COLO829 (cell line): Measurements from ENCODE around the gene TMEM107.
A peak's percentile ranks its signal among the peaks of the same experiment; 100 is the strongest.
"Not testable (repeated sequence)": the region's sequence is repeated elsewhere in the genome, so short reads cannot be mapped to it uniquely, and the experiment has no call there.

ENCODE experiments used
- DNase-seq: peaks from one replicate; pipeline ENCODE4 v3.0.0; 2012; ENCODE audit warnings: low spot score

The TMEM107 gene

DNA sequence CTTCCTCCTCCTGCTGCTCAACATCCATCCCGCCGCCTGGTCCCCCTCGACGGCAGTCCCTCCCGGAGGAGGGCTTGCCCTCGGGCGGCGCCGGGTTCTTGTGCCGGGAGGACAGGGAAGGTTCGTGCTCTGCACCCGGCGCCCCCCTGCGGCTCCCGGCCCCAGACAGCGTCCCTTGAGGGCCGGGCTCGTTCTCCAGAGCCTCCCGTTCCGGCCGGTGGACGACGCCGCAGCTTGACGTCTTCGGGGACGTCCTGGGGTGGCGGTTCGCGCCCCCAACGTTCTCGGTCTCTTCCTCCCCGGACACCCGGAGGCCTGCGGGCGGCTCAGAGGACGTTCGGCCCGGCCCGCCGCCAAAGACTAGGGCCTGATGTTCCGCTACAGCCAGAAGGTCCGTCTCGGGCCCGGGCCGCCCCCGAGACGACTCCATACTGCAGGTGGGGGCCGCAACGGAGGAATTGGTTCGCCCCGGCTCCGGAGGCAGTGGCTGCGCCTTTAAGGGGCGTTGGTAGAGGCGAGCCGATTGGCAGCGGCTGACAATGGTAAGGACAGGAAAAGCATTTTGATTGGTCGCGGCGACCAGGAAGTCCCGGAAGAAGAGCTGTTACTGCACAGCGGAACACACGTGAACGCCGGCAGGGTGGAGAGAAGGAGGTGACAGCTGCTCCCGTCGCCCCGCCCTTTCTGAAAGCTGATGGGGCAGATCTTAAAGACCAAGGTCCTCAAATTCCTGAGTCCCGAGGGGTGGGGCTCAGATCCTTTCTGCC lies 13.7 kb upstream of the TMEM107 start, which contains the start of gene BORCS6:
TSS of gene BORCS6 (minus strand) at position 470 of the 767 bp plus-strand sequence. CDS start at position 430, 40 bp downstream.
- peak; percentile 92 for DNase-seq

DNA sequence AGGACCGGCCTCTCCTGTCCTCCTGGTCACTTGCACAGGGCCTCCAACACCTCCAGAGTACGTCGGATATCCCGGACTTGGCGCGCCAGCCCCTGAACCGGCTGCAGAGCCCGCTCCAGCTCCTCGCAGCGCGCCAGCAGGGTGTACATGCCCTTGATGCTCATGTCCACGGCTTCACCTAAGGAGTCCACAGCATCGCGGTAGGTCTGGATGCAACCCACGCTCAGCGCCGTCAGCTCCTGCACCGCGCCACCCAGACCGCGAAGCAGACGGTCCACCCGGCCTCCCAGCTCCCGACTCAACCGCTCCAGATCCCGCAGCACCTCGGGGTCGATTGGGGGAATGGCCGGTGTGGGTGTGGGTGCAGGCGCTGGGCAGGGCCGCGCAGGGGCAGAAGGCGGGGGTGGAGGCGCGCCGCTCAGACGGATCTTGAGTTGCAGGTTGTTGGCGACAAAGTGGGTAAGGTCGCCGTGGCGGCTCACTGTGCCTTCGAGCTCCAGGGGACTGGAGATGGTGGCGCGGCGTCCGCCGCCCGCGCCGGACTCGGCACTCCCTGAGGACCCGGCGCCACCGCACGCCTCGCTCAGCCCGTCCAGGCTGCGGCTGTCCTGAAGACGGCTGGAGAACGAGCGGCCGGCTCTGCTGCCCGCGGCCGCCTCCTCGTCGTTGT lies 13.0 kb upstream of the TMEM107 start:
- DNase-seq, result no peak

DNA sequence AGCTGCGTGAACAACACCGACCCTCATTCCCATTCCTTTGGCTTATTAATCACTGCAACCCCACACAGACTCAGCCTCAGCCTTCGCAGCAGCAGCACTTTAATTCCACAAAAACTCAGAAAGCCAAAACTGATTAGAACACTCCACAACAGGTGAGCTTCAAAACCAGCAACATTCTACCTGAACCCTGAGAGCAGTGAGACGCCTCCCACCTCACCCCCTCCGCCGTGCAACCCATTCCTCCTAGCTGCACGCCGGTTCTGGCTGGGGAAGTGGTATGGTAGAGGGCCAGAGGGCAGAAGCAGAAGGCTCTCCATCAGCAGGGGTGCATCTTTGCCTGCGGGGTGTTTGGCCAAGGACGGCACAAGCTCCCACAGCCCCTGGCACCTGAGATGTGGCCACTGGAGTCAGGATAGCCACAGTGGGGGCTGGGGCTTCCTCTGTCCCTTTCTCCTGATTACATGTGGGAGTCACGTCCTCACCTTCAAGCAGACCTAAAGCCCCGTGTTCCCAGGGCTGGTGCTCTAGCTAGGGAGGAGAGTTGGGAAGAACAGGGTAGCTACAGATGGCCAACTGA lies 12.2 kb upstream of the TMEM107 start:
- DNase-seq, result no peak

DNA sequence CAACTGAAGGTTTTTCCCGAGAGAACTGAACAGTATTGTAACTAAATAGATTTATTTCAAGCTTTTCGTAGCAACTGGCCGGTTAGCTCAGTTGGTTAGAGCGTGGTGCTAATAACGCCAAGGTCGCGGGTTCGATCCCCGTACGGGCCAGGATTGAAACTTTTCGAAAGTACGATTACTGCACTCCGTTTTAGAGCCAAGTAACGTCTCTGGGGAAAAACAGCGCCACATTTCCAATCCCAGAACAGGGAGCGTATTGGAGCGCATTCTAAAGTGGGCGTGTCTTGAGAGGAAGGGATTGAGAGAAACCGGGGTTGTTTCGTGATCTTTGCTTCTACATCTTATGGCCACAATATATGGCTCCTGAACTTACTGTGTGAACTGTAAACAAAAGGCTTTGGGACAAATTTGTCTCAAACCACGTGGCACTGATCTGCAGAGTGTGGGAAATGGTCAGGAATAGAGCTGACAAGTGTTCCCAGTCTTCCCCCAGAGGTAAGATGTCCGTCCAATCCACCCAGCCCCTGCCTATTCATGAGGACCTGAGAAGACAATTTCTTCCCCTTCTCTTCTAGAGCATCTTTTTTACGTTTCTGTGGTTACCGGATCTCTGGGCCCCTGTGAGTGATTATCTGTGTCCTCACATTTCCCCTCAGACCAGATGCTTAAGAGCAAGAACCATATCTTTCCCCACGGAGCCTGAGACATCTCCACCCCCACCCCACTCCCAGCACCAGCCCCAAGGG lies 11.5 kb upstream of the TMEM107 start:
- peak; percentile 97 for DNase-seq

DNA sequence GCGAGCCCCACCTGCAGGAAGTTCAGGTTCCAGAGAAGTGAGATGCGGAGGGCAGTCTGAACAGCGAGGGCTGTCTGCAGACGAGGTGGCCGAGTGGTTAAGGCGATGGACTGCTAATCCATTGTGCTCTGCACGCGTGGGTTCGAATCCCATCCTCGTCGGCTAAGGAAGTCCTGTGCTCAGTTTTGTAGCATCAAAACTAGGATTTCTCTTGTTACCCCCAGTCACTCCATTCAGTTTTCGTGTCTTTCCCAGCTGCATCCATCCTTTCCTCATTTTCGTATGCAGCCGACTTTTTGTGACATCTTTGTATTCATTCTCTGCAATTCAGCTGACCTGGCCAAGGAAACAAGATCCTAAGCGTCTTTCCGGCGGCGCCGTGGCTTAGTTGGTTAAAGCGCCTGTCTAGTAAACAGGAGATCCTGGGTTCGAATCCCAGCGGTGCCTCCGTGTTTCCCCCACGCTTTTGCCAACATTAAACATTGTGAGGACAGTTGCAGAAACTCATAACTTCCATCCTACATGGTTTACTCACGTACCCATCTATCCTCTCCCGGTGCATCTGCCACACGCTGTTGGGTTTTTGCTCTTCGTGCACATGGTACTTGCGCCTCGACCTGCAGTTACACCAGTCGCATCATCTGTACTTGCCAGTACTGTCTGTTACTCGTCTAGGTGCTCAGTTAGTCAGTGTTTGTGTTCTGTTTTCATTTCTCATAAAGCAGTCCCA lies 10.8 kb upstream of the TMEM107 start:
- DNase-seq, result peak; percentile 91

DNA sequence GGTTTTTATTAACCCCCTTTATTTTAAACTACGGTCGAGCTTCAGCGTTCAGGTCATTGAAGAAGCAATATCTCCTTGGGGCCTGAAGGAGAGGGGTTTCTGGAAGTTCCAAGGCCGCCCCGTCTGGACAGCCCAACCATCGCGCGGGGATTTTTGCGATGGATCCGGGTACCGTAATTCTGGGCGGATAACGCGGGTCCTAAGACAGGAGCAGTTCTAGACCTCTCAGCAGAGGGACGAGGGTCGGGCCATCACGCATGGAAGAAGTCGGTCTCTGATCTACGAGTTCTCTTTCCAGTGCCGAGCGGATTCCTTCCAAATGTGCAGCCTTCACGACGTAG lies 10.2 kb upstream of the TMEM107 start:
- no peak for DNase-seq

DNA sequence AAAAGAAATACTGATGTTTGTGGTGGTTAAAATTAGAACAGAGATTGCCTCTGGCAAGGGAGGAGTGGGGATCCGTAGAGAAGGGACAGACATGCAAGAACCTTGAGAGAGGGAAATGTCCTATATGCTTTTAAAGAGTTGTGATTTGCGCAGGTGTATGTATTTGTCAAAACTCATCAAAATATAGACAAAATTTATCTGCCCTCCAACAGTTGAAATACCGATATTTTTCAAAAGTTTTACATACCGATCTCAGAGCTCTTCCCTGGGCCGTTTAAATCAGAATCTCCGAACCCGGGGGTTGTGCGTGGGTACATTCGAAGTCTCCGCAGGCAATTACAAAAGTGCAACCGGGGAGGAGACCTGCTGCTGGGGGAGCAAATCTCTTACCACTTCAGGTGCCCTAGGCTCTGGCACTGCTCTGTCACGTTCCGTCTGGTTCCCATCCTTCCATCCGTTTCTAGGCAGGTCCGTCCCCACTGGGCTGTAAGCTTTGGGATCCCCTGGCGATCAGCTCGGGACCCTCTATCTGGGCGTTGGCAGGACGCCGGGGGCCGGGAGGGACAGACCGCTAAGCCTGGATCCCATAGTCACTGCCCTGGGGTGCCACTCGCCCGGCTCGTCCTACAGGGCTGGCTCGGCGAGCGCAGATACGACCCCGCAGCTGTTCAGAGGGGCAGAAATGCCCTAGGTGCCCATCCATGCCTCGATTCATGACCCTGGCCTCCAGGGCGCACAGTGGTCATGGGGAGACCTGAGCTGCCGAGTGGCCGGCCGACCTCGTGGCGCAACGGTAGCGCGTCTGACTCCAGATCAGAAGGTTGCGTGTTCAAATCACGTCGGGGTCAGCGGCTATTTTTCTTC lies 9.6 kb upstream of the TMEM107 start:
- peak; percentile 77 for DNase-seq

DNA sequence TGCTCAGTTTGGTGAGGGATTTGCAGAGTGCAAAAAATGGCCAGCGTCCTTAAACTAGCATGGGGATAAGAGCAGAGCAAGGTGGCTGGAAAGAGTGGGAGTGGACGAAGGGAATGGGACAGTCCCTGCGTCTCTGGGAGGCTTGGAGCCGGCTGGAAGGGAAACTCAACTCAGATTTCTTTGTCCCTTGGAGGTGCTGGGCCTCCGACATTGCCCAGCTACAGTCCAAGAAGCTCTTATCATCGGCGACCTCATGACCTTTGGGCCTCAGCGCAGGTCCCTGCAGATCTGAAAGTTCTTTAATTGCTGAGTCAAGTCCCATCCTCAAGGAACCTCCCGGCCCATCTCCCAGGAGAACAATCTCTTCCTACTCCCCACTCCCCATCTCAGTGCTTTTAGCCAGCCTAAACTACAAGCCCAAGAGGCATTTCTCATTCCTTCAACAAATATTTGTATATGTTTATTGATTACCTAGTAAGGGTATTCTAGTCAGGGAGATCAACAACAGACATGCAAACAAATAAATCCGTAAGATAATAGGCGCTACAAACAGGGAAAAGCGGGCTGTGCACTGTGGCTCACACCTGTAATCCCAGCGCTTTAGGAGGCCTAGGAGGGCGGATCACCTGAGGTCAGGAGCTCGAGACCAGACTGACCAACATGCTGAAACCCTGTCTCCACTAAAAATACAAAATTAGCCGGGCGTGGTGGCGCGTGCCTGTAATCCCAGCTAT lies 985 bp upstream of the TMEM107 start:
- no peak for DNase-seq

DNA sequence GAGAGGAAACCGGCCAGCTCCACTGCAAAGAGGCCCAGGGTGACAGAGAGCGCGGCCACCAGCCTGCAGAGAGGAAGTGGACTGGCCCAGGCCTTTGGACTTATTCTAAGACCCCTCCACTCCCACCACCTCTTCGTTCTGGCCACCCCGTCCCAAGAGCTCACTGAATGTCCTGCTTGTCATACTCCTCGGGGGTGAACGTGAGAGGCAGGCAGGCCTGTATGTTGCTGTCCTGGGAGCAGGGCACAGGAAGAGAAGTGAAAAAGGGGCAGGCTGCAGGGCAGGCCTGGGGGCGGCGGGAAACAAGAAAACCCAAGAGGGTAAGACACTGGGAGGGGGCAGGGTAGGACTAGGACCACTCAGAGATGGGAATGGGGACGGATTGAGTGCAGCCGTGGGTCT lies 384 bp downstream of the TMEM107 start:
- no peak for DNase-seq

DNA sequence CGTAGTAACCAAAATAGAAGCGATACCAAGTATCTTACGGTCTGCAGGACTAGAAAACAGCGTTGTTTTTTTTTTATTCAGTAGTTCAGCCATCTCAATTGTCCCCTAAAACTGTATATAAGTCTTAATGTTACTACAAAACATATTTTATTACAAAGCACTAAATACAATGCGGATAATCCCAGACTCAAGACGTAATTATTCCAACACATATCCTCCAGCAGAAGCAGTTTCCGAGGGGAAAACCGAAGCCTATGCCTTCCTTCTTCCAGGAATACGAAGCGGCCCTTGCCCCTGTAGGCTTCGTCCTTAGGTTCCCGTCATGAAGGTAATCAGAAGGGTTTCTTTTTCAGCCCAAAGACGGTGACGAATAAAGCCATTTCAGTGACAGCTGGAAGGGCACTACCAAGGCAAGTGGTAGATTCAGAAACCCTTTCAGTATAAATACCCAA lies 2.3 kb downstream of the TMEM107 start:
- DNase-seq, result no peak

DNA sequence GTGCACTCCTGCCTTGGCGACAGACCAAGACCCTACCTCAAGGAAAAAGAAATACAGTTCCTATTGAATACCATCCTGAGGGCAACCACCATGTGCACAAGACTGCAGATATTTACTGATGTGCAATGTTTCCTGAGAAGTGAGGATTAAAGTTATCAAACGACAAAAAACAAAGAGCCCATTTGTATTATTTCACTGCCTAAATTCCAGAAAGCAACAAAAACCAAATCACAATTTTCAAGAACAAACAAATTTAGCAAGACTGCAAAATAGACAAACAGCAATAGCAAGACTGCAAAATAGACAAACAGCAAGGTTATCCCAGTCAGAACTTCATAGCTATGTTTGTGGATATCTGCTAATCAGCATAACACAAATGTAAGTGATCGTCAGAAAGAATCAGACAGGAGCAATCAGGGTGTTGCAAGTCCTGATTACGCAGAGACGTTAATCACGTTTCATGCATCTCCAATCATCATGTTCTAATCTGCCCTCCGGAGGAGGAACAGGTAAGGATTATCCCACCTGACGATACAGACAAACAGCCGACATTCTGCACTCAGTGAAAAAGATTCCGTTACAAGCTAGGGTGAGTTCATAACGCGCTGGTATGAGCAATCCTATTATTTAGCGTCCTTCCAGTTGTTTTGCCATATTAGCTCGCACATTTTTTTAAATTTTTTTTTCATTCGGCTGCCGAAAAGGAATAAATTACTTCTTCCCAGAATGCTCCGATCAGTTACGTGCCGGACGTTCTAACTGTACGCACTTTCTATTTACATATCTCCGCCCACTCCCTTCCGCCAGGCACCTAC lies 2.9 kb downstream of the TMEM107 start:
- DNase-seq, result peak; percentile 94

DNA sequence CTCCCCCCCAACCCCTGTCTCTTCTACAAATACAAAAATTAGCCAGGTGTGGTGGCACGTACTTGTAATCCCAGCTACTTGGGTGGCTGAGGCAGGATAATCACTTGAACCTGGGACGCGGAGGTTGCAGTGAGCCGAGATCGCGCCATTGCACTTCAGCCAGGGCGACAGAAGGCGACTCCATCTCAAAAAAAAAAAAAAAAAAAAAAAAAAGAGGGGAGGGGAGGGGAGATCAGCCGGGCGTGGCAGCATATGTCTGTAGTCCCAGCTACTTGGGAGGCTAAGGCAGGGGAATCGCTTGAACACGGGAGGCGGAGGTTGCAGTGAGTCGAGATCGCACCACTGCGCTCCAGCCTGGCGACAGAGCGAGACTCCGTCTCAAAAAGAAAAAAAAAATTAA lies 6.0 kb downstream of the TMEM107 start:
- DNase-seq, result not testable (repeated sequence)

DNA sequence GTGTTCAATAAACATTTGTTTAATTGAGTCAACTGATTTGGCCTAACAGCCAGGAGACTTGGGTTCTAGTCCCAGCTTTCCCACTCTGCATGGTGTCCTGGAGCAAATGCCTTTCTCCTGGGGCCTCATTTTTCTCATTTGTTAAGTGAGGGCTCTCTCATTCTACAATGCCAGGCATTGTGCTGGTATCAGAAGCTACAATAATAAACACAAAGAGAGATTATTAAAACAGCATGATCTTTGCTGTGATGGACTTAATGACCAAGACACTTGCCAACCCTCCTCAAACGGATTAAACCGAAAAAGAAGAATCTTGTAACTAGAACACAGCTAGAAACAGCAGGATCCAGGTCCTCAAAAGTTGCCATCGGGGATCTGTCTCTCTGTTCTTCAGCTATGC lies 8.7 kb downstream of the TMEM107 start:
- peak; percentile 48 for DNase-seq

DNA sequence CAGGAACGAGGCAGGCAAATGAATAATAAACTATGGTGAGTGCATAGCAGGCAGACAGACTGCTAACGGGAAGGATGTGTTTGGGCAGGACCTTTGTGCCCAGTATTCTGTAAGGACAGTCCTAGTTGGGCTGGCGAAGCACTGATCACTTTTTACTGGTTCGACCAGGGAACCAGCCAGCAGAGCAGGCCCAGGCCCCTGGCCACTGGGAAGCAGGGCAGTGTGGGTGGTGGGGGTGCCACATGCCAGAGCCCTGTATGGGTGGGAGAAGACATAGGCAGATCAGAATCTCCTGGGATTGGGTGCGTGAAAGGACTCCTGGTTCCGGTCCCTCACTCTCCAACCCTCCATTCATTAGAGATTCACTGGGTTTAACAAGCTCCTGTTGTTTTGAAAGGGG lies 9.4 kb downstream of the TMEM107 start:
- no peak for DNase-seq

DNA sequence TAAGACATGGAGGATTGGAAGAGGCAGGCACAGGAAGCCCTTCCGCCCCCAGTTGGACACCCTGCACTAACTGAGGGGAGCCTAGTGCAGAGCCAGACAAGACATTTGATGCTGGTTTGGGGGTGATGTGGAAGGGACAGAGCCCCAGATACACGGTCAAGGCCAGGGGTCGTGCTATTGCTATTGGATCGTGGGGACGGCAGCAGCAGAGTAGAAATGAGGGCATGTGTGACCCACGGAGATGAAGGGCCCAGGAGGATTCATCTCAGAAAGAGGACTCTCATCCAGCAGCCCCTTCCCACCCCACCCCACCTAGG lies 11.4 kb downstream of the TMEM107 start:
- DNase-seq, result no peak

DNA sequence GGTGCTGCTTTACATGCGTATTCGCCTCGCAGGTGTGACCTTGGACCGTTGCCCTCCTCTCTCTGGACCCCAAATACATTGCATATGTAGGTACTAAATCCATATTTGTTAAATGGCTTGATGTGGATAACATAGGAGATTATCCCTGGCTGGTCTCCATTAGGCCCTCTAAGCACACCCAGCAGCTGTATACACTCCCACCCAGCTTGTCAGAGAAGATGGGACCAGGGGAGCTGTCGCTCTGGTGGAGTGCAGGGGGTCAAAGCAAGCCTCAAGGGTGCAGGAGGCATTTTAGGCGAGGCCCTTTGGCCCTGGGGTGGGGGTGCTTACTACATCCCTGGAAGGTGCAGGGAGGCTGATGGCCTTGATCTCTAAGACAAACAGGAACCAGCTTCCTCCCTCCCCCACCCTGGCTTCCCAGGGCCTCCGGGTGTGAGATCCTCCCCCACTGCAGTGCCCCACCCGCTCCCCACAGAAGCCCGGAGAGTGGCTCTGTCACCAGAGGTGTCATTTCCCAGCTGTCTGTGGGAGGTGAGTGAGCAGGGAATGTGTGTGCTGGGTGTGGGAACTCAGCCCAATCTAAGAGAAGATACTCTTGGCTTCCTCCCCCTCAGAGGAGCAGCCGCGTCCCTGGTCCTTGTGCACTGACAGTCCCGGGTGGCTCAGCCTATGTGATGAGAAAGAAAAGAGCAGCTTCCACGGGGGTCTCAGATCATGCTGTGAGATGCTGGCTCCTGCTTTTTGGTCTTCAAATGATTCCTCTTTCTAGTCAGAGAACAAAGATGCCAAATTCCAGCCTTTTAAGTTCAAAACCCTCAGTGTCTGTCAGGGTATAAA lies 12.0 kb downstream of the TMEM107 start:
- no peak for DNase-seq

DNA sequence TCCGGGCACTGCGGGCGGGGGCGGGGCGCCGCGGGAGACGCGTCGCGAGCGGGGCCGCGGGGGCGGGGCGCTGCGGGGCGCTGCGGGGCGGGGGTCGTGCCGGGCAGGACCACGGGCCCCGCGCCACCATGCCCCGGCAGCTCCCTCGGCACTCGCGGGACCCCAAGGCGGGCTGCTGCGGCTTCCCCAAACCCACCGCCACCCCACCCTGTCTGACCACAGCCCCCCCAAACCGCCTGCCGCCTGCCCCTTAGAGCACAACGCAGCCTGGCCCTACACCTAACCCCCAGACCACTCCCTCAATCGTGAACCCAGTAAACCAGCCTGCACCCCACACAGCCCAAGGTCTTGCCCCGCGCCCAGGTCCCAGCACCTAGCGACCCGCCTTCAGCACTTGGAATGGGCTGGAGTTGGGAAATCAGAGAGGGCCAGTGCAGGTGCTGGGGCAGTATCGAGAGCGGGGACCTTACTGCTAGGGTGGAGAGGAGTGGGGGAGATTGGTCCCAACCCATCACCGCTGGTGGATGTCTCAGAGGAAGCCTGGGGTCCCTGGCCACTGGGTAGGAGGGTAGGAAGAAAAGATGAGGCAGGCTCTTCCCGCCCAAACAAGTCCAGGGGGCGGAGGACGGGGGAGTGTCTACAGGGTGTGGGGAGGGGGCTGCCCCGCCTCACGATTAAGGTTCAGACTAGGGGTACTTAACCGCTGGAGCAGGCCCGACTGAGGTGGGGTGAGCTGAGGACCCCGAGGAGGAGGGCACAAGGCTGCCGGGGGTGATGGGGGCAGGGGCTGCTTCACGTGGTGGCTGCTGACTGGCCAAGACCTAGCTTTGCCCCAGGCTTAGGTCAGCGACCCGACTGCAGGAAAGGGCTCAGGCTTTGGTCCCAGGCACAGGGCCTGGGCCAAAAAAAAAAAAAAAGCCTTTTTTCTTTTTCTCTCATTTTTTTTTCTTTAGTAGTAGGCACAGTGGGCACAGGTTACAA lies 12.9 kb downstream of the TMEM107 start:
- DNase-seq, result no peak
